Loucy (cell line): ENCODE results near the gene USP15.
"Not testable (repeated sequence)": the region's sequence is repeated elsewhere in the genome, so short reads cannot be mapped to it uniquely, and the experiment has no call there.

Source experiments
- H2AFZ ChIP-seq: fragments of 200-600 bp; sonication (generic); 2 replicates; pipeline ENCODE4 v1.6.0; 2016; ENCODE audit warnings: antibody characterized with exemption, mild to moderate bottlenecking, low read length, moderate library complexity
- H3F3A ChIP-seq: fragments of 200-600 bp; 2 replicates; pipeline ENCODE4 v1.6.0; 2016; ENCODE audit warnings: antibody characterized with exemption, low read depth, mild to moderate bottlenecking
- H3K27me3 ChIP-seq: fragments of 200-600 bp; sonication (generic); 2 replicates; pipeline ENCODE4 v1.6.1; 2014; ENCODE audit warnings: low read length, mild to moderate bottlenecking; ENCODE audit not compliant: insufficient read depth, poor library complexity, severe bottlenecking
- H3K36me3 ChIP-seq: fragments of 200-600 bp; sonication (generic); 2 replicates; pipeline ENCODE4 v1.6.1; 2016; ENCODE audit warnings: low read length; ENCODE audit not compliant: insufficient read depth
- H3K4me1 ChIP-seq: fragments of 200-600 bp; sonication (generic); 2 replicates; pipeline ENCODE4 v1.5.1; 2014; ENCODE audit warnings: low read length, mild to moderate bottlenecking; ENCODE audit not compliant: insufficient read depth, poor library complexity, severe bottlenecking
- H3K4me2 ChIP-seq: fragments of 200-600 bp; sonication (generic); 2 replicates; pipeline ENCODE4 v1.6.0; 2014; ENCODE audit warnings: antibody characterized with exemption, low read length, low read depth, mild to moderate bottlenecking; ENCODE audit not compliant: poor library complexity, severe bottlenecking
- H3K4me3 ChIP-seq: fragments of 200-600 bp; sonication (generic); 2 replicates; pipeline ENCODE4 v1.5.1; 2014; ENCODE audit warnings: low read length, mild to moderate bottlenecking, mixed read lengths; ENCODE audit not compliant: poor library complexity, severe bottlenecking
- H3K79me2 ChIP-seq: fragments of 200-600 bp; sonication (generic); 2 replicates; pipeline ENCODE4 v1.6.1; 2014; ENCODE audit warnings: low read length; ENCODE audit not compliant: insufficient read depth
- H3K9ac ChIP-seq: fragments of 200-600 bp; sonication (generic); 2 replicates; pipeline ENCODE4 v1.6.0; 2014; ENCODE audit warnings: mild to moderate bottlenecking, low read depth, low read length, moderate library complexity; ENCODE audit not compliant: poor library complexity, severe bottlenecking
- H3K9me2 ChIP-seq: fragments of 200-600 bp; sonication (generic); replicated peaks from 2 replicates; pipeline ENCODE4 v1.6.1; 2016; ENCODE audit warnings: low read depth, low read length, mixed read lengths
- H3K9me3 ChIP-seq: fragments of 200-600 bp; sonication (generic); 2 replicates; pipeline ENCODE4 v1.6.1; 2014; ENCODE audit warnings: mild to moderate bottlenecking, antibody characterized with exemption, low read length, low read depth; ENCODE audit not compliant: insufficient read depth
- H4K20me1 ChIP-seq: fragments of 200-600 bp; sonication (generic); 2 replicates; pipeline ENCODE4 v1.6.0; 2014; ENCODE audit warnings: antibody characterized with exemption, low read length, mild to moderate bottlenecking; ENCODE audit not compliant: insufficient read depth, poor library complexity, severe bottlenecking
- CTCF ChIP-seq: fragments of 200-600 bp; sonication (generic); conservative IDR thresholded peaks from 2 replicates; pipeline ENCODE4 v1.5.1; 2014; ENCODE audit warnings: mild to moderate bottlenecking, antibody characterized with exemption, low read length
- EZH2phosphoT487 ChIP-seq: fragments of 200-600 bp; IDR thresholded peaks from 2 replicates; pipeline ENCODE4 v1.6.1; 2018; ENCODE audit warnings: antibody characterized with exemption, mild to moderate bottlenecking, moderate library complexity, borderline replicate concordance

The USP15 gene

DNA sequence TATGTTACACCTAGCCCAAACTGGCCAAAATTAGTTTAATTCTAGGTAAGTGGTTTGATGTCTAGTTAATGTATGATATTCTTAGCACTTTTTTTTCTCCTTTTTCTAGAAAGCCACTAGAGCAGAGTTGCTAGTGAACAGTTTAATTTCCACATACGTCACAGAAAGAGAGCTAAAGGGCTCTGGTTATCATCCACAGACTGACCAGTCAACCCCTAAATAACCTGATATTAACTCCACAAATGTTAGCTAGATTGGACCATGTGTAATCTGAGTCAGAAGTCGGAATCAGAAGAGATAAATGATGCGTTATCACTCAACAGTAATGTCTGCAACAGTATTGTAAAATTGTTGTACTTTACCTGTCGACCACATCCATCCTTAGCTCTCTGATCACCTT is 74.9 kb downstream of the USP15 start:
- Histone ChIP-seq H3K4me1 (peaks cover 5% of the 10 kb centered on the region), H3K79me2 (peaks cover 20% of the 10 kb centered on the region), H4K20me1 (peaks cover 3% of the 10 kb centered on the region), H3F3A (no peaks in the 10 kb centered on the region), H3K27me3 (no peaks in the 10 kb centered on the region), H3K36me3 (peaks cover 24% of the 10 kb centered on the region; the same call in 1 of the 2 replicates), H3K9me2 (no peaks in the 10 kb centered on the region), H3K9ac (no peak overlapping the region), H2AFZ (no peak overlapping the region), H3K4me2 (no peak overlapping the region), H3K9me3 (no peaks in the 10 kb centered on the region), H3K4me3 (no peak overlapping the region)
- TF ChIP-seq CTCF (no peak), EZH2phosphoT487 (no peak)

DNA sequence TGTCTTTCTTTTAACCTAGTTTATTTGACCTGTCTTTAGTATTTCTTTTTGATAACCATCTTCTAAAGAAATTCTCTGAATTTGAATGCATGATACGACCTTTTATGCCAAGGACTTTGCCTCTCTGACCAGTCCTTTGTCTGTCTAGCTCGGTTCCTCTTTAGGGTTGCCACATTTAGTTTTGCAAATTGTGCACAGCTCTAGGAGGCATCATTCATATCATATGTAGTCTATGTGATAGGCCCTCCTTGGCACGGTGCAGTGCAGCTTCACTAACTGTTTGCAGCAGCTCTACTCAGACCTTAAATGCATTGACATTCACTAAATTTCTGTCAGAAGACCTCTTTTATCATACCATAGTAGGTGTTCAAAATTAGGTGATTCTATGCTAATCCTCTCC is 75.6 kb downstream of the USP15 start:
- TF ChIP-seq EZH2phosphoT487 (no peak), CTCF (no peak)
- Histone ChIP-seq H3K36me3 (peaks cover 22% of the 10 kb centered on the region; the same call in 1 of the 2 replicates), H3K4me2 (no peak overlapping the region), H2AFZ (no peak overlapping the region), H3K4me3 (no peak overlapping the region), H3F3A (no peaks in the 10 kb centered on the region), H3K9me2 (no peaks in the 10 kb centered on the region), H4K20me1 (peaks cover 3% of the 10 kb centered on the region), H3K79me2 (peaks cover 27% of the 10 kb centered on the region), H3K27me3 (no peaks in the 10 kb centered on the region), H3K9ac (no peak overlapping the region), H3K9me3 (no peaks in the 10 kb centered on the region), H3K4me1 (peaks cover 5% of the 10 kb centered on the region)

DNA sequence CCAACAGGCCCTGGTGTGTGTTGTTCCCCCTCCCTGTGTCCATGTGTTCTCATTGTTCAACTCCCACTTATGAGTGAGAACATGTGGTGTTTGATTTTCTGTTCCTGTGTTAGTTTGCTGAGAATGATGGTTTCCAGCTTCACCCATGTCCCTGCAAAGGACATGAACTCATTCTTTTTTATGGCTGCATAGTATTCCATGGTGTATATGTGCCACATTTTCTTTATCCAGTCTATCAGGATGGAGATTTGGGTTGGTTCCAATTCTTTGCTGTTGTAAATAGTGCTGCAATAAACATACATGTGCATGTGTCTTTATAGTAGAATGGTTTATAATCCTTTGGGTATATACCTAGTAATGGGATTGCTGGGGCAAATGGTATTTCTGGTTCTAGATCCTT is 77.4 kb downstream of the USP15 start:
- H3K9me3 ChIP-seq, H3K4me2 ChIP-seq, H3K4me1 ChIP-seq, H2AFZ ChIP-seq, H3K9ac ChIP-seq, H3K27me3 ChIP-seq, H4K20me1 ChIP-seq, H3K9me2 ChIP-seq, H3F3A ChIP-seq, H3K4me3 ChIP-seq: not testable (repeated sequence)
- Histone ChIP-seq H3K36me3 (peaks cover 16% of the 10 kb centered on the region; the same call in 1 of the 2 replicates), H3K79me2 (peaks cover 39% of the 10 kb centered on the region)

- peaks cover 44% of the 10 kb centered on the region for H3K36me3 ChIP-seq
- H3K9ac ChIP-seq, H3K4me1 ChIP-seq, H3K9me3 ChIP-seq, H4K20me1 ChIP-seq, H2AFZ ChIP-seq, H3K4me2 ChIP-seq, H3K27me3 ChIP-seq, H3F3A ChIP-seq, H3K9me2 ChIP-seq, H3K4me3 ChIP-seq: not testable (repeated sequence)
- peaks cover 47% of the 10 kb centered on the region for H3K79me2 ChIP-seq
These were observed 82.6 kb downstream of the USP15 start for GRCh38 chr12:62342614-62343303.

GRCh38 chr12:62343304-62344120 is 83.3 kb downstream of the USP15 start:
- H2AFZ ChIP-seq, H3K4me3 ChIP-seq, H3K4me1 ChIP-seq, H3K9me2 ChIP-seq, H3K4me2 ChIP-seq, H3K27me3 ChIP-seq, H4K20me1 ChIP-seq, H3K9me3 ChIP-seq, H3F3A ChIP-seq, H3K9ac ChIP-seq: not testable (repeated sequence)
- peaks cover 38% of the 10 kb centered on the region for H3K36me3 ChIP-seq
- H3K79me2 ChIP-seq, result peaks cover 41% of the 10 kb centered on the region
